DND-41 (cell line): Measurements from ENCODE around the gene IRX2.

ENCODE experiments used
- ATAC-seq: fragments of 200-7000 bp; cut with Tn5 transposase; 3 replicates; pipeline ENCODE4 v1.9.1; 2021; ENCODE audit warnings: low read depth; ENCODE audit not compliant: insufficient read depth
- DNase-seq: peaks from one replicate; pipeline ENCODE4 v3.0.0-alpha.2; 2020
- H2AFZ ChIP-seq: 2 replicates; pipeline ENCODE4 v1.6.0; 2012; ENCODE audit warnings: low read depth, low read length
- H3K27ac ChIP-seq: 2 replicates; pipeline ENCODE4 v1.5.1; 2012; ENCODE audit warnings: low read length, inconsistent platforms
- H3K27me3 ChIP-seq: fragments of 200-600 bp; sonication (generic); 2 replicates; pipeline ENCODE4 v1.6.0; 2012; ENCODE audit warnings: low read length, mild to moderate bottlenecking, inconsistent platforms; ENCODE audit not compliant: insufficient read depth, poor library complexity
- H3K36me3 ChIP-seq: 2 replicates; pipeline ENCODE4 v1.5.1; 2012; ENCODE audit warnings: low read length, inconsistent platforms; ENCODE audit not compliant: insufficient read depth
- H3K4me1 ChIP-seq: 2 replicates; pipeline ENCODE4 v1.5.1; 2012; ENCODE audit warnings: mild to moderate bottlenecking, low read length; ENCODE audit not compliant: insufficient read depth
- H3K4me2 ChIP-seq: 2 replicates; pipeline ENCODE4 v1.6.0; 2012; ENCODE audit warnings: mild to moderate bottlenecking, moderate library complexity, low read length, inconsistent platforms; ENCODE audit not compliant: insufficient read depth
- H3K4me3 ChIP-seq, 2 experiments: fragments of 200-600 bp in 1 of 2; shearing (Covaris generic) in 1 of 2; 2 replicates each; pipeline ENCODE4 v1.5.1; 2012 to 2016; ENCODE audit warnings: inconsistent platforms in 2 of 2, low read length in 2 of 2, mild to moderate bottlenecking in 2 of 2, low read depth in 1 of 2, moderate library complexity in 1 of 2
- H3K79me2 ChIP-seq: 2 replicates; pipeline ENCODE4 v1.6.0; 2012; ENCODE audit warnings: low read length, inconsistent platforms; ENCODE audit not compliant: insufficient read depth
- H3K9ac ChIP-seq: 2 replicates; pipeline ENCODE4 v1.6.0; 2012; ENCODE audit warnings: low read depth, mild to moderate bottlenecking, inconsistent platforms, low read length, moderate library complexity
- H3K9me3 ChIP-seq: 2 replicates; pipeline ENCODE4 v1.5.1; 2012; ENCODE audit warnings: low read length, moderate library complexity, mild to moderate bottlenecking, inconsistent platforms; ENCODE audit not compliant: insufficient read depth, severe bottlenecking
- H4K20me1 ChIP-seq: 2 replicates; pipeline ENCODE4 v1.6.0; 2012; ENCODE audit warnings: low read length; ENCODE audit not compliant: insufficient read depth
- EZH2 ChIP-seq: IDR thresholded peaks from 3 replicates; pipeline ENCODE4 v1.6.1; 2012; ENCODE audit warnings: borderline replicate concordance, low read depth, mild to moderate bottlenecking, moderate library complexity, low read length, inconsistent platforms; ENCODE audit not compliant: severe bottlenecking
- TF ChIP-seq, protein P1 (sequence below): IDR thresholded peaks from 2 replicates; pipeline ENCODE4 v1.5.1; 2012; ENCODE audit warnings: borderline replicate concordance, low read length, moderate library complexity, mild to moderate bottlenecking; ENCODE audit not compliant: poor library complexity, severe bottlenecking; ENCODE audit errors: extremely low read depth

Gene IRX2

DNA sequence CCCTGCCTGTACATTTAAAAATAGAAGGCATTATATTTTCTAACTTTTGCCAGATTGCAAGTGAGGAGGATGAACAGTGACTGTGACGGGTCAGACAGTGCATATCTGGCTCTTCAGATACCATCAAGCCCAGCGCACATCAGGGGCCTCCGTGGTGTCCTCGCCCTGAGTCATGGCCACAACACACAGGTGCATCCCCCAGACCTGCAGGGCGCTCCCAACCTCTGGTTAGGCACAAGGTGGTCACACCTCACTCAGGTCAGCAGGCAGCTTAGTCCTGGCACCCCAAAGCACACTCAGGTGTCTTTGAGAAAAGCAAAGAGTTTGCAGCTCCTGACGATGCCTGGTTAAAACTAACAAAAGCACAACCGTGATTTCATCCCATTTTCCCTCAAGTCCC is 28.6 kb downstream of the IRX2 start:
- Histone ChIP-seq H3K9ac (no peak overlapping the region), H3K9me3 (no peaks in the 10 kb centered on the region), H3K27me3 (no peaks in the 10 kb centered on the region), H3K4me2 (no peak overlapping the region), H3K4me3 (no peak overlapping the region), H3K36me3 (no peaks in the 10 kb centered on the region), H2AFZ (no peak overlapping the region), H3K27ac (no peak overlapping the region), H4K20me1 (no peaks in the 10 kb centered on the region), H3K79me2 (no peaks in the 10 kb centered on the region), H3K4me1 (no peaks in the 10 kb centered on the region)
- ATAC-seq, result no peak
- no peak for DNase-seq
- TF ChIP-seq, protein P1, sequence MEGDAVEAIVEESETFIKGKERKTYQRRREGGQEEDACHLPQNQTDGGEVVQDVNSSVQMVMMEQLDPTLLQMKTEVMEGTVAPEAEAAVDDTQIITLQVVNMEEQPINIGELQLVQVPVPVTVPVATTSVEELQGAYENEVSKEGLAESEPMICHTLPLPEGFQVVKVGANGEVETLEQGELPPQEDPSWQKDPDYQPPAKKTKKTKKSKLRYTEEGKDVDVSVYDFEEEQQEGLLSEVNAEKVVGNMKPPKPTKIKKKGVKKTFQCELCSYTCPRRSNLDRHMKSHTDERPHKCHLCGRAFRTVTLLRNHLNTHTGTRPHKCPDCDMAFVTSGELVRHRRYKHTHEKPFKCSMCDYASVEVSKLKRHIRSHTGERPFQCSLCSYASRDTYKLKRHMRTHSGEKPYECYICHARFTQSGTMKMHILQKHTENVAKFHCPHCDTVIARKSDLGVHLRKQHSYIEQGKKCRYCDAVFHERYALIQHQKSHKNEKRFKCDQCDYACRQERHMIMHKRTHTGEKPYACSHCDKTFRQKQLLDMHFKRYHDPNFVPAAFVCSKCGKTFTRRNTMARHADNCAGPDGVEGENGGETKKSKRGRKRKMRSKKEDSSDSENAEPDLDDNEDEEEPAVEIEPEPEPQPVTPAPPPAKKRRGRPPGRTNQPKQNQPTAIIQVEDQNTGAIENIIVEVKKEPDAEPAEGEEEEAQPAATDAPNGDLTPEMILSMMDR, result no peak
- TF ChIP-seq EZH2, result no peak

DNA sequence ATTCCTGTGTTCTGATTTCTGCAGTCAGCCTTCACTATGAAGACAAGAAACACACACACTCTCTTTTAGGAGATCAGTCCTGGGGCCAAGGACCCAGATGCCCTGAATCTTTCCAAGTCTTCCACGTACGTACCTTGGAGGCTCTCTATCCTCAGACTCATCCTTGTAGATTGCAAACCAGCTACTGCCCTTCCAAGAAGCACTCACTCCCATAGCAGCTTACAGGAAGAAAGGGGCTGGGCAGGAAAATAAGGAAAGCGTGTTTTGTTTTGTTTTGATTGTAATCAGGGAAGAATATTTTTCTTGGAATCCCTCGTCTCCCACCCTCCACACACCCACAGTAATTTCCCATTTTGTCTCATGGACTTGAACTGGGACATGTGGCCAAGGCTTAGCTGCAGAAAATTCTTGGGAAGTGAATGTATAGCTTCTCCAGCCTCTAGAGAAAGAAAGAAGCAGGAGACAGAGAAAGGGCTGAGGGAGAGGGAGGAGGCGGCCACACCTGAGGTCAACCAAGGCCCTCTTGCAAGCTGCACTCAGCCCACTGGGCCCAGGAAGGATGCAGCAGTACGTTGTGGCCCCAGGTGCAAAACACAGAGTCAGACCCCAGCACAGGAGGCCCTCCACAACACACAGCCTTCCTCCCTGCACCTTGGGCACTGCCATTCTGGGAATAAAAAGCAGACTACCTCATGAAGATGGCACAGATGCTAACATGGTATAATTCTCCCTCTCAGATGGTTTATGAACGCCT is 29.9 kb downstream of the IRX2 start:
- H3K4me3 ChIP-seq, result no peak overlapping the region

DNA sequence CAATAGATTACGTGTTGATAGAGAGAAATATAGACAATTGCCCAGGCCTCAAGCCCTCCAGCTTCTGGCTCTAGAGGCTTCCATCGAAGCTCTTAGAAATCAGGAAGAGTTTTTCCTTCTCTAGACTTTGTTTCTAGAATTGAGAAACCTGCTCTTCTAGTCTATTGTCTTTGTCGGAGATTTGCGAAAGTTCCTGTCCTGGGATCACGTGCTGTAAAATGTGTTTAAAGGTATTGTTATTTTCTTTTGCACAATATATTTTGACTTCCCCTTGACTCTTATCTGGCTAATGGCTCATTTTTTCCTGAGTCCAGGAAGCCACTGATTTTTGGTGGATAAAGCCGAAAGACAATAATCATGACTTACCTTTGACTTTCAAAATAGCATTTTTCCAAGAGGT is 32.1 kb downstream of the IRX2 start:
- H3K4me2 ChIP-seq, result no peak overlapping the region
- no peak overlapping the region for H3K4me3 ChIP-seq
- no peak overlapping the region for H2AFZ ChIP-seq
- H3K27ac ChIP-seq, result no peak overlapping the region
- no peaks in the 10 kb centered on the region for H3K36me3 ChIP-seq
- no peaks in the 10 kb centered on the region for H3K9me3 ChIP-seq
- H3K9ac ChIP-seq, result no peak overlapping the region
- no peaks in the 10 kb centered on the region for H3K27me3 ChIP-seq
- H3K4me1 ChIP-seq, result no peaks in the 10 kb centered on the region
- H3K79me2 ChIP-seq, result no peaks in the 10 kb centered on the region
- no peak for ATAC-seq
- no peak for DNase-seq
- H4K20me1 ChIP-seq, result no peaks in the 10 kb centered on the region
- TF ChIP-seq EZH2, result no peak
- TF ChIP-seq, protein P1, result no peak

More for the DNA sequence above, 29.9 kb downstream of the IRX2 start:
- Histone ChIP-seq H2AFZ (no peak overlapping the region), H3K4me1 (no peaks in the 10 kb centered on the region), H3K27me3 (no peaks in the 10 kb centered on the region), H4K20me1 (no peaks in the 10 kb centered on the region), H3K36me3 (no peaks in the 10 kb centered on the region), H3K79me2 (no peaks in the 10 kb centered on the region), H3K4me2 (no peak overlapping the region), H3K27ac (no peak overlapping the region), H3K9me3 (no peaks in the 10 kb centered on the region), H3K9ac (no peak overlapping the region)
- DNase-seq (no peak), ATAC-seq (no peak)
- TF ChIP-seq, protein P1, result no peak
- TF ChIP-seq EZH2, result no peak

DNA sequence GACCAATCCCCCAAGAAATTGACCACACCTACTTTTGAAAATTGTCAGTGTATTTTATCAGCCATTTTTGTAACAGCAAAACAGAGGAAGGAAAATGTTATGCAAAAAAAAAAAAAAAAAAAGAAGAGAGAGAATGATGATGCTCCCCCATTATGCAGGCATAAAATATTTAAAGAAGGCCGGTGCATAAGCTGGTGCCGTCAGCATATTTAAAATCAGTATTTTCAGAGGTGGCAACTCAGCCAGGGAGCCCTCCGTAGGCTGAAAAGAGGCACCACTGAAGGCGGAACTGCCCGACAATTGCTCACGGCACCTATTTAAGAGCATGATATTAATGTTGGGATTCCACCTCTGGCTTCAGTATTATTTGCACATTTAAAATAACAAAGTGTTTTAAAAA is 33.4 kb downstream of the IRX2 start:
- no peaks in the 10 kb centered on the region for H3K4me1 ChIP-seq
- H4K20me1 ChIP-seq, result no peaks in the 10 kb centered on the region
- ATAC-seq, result no peak

More for the DNA sequence above, 33.4 kb downstream of the IRX2 start:
- Histone ChIP-seq H3K4me3 (no peak overlapping the region), H3K27me3 (no peaks in the 10 kb centered on the region), H3K27ac (no peak overlapping the region), H2AFZ (no peak overlapping the region), H3K4me2 (no peak overlapping the region), H3K9me3 (no peaks in the 10 kb centered on the region), H3K79me2 (no peaks in the 10 kb centered on the region), H3K36me3 (no peaks in the 10 kb centered on the region), H3K9ac (no peak overlapping the region)
- DNase-seq, result no peak
- TF ChIP-seq EZH2, result no peak
- TF ChIP-seq, protein P1, result no peak
